Endothelial cell of umbilical vein (primary cell): ENCODE measurements around the gene RBM20. TPM values are rescaled to one million over a fixed set of nuclear protein-coding genes. Genes with fewer than 3 reads are reported as not detected.

ENCODE experiments used
- BruUV-seq: library from RNA; stranded (reverse); fragments of 400-500 nt; replicated peaks from 2 replicates; lab custom pipeline; 2021; lab: Mats Ljungman, UMichigan
- CTCF ChIA-PET: fragments of 300-600, 350-600 bp; sonication (Branson Sonifier 250); formaldehyde crosslinking; loops from one replicate; lab custom pipeline; 2021; ENCODE audit warnings: antibody characterized with exemption, inconsistent platforms; lab: Charles Lee
- POLR2A ChIA-PET: fragments of 300-600, 350-600 bp; sonication (Branson Sonifier 250); formaldehyde crosslinking; loops from one replicate; lab custom pipeline; 2021; ENCODE audit warnings: antibody characterized with exemption, inconsistent platforms; lab: Charles Lee
- DNase-seq: peaks from one replicate; pipeline ENCODE4 v3.0.0-alpha.2; 2011; ENCODE audit warnings: low read depth, low spot score
- FAIRE-seq: peaks from 2 replicates; lab custom pipeline; 2011; peaks lifted over from hg19 to GRCh38; lab: Jason Lieb, UNC
- H2AFZ ChIP-seq: 2 replicates; pipeline ENCODE4 v1.6.0; 2012; ENCODE audit warnings: low read depth, low read length, control low read depth, inconsistent platforms
- H3K27ac ChIP-seq: 2 replicates; pipeline ENCODE4 v1.5.1; 2011; ENCODE audit warnings: low read depth, mild to moderate bottlenecking, control low read depth, low read length, moderate library complexity; ENCODE audit not compliant: insufficient read depth
- H3K27me3 ChIP-seq, 2 experiments: 2 replicates each; pipeline versions ENCODE4 v1.6.0 to v1.6.1; 2011; ENCODE audit warnings: low read length in 2 of 2, mixed read lengths in 1 of 2; ENCODE audit not compliant: control insufficient read depth in 2 of 2, insufficient read depth in 2 of 2
- H3K36me3 ChIP-seq, 2 experiments: 2 replicates in 1 of 2; 3 replicates in 1 of 2; pipeline ENCODE4 v1.5.1; 2011; ENCODE audit warnings: low read length in 2 of 2, mild to moderate bottlenecking in 1 of 2, moderate library complexity in 1 of 2; ENCODE audit not compliant: control insufficient read depth in 2 of 2, insufficient read depth in 2 of 2; ENCODE audit errors: extremely low read depth in 1 of 2
- H3K4me1 ChIP-seq: 3 replicates; pipeline ENCODE4 v1.5.1; 2011; ENCODE audit warnings: mild to moderate bottlenecking, low read length; ENCODE audit not compliant: control insufficient read depth, insufficient read depth; ENCODE audit errors: extremely low read depth
- H3K4me2 ChIP-seq: 2 replicates; pipeline ENCODE4 v1.6.1; 2011; ENCODE audit warnings: low read length, control low read depth, mixed read lengths; ENCODE audit not compliant: insufficient read depth
- H3K4me3 ChIP-seq, 3 experiments: fragments of 200-600 bp in 1 of 3; sonication (generic), shearing (Covaris generic) in 1 of 3; replicated peaks in 1 of 3; 2 replicates each; pipeline ENCODE4 v1.5.1; 2011 to 2016; ENCODE audit warnings: control low read depth in 3 of 3, low read length in 3 of 3, mild to moderate bottlenecking in 2 of 3, inconsistent platforms in 1 of 3, low read depth in 1 of 3, moderate library complexity in 1 of 3; ENCODE audit not compliant: insufficient read depth in 1 of 3
- H3K79me2 ChIP-seq: 2 replicates; pipeline ENCODE4 v1.6.0; 2012; ENCODE audit warnings: low read length, inconsistent platforms; ENCODE audit not compliant: control insufficient read depth, insufficient read depth
- H3K9ac ChIP-seq: replicated peaks from 2 replicates; pipeline ENCODE3; 2011; ENCODE audit warnings: low read length, control low read depth; ENCODE audit not compliant: insufficient read depth; ENCODE audit errors: extremely low read depth
- H3K9me1 ChIP-seq: replicated peaks from 3 replicates; pipeline ENCODE4 v1.6.0; 2011; ENCODE audit warnings: mild to moderate bottlenecking, low read length; ENCODE audit not compliant: control insufficient read depth, insufficient read depth; ENCODE audit errors: extremely low read depth
- H3K9me3 ChIP-seq: replicated peaks from 2 replicates; pipeline ENCODE4 v1.5.1; 2012; ENCODE audit warnings: low read length, inconsistent platforms; ENCODE audit not compliant: control insufficient read depth, insufficient read depth
- H4K20me1 ChIP-seq: replicated peaks from 2 replicates; pipeline ENCODE3; 2011; ENCODE audit warnings: mild to moderate bottlenecking, low read length; ENCODE audit not compliant: control insufficient read depth, insufficient read depth; ENCODE audit errors: extremely low read depth
- CTCF ChIP-seq, 2 donors: IDR thresholded peaks; 1 replicate in 1 of 2; 2 replicates in 1 of 2; pipeline ENCODE4 v1.5.1; 2011; ENCODE audit warnings: low read length in 2 of 2, mild to moderate bottlenecking in 2 of 2, moderate library complexity in 2 of 2, control low read depth in 1 of 2, inconsistent platforms in 1 of 2, low read depth in 1 of 2; ENCODE audit not compliant: insufficient read depth in 1 of 2; ENCODE audit errors: extremely low read depth in 1 of 2
- EZH2 ChIP-seq: IDR thresholded peaks from 2 replicates; pipeline ENCODE4 v1.6.1; 2012; ENCODE audit warnings: borderline replicate concordance, low read depth, mild to moderate bottlenecking, moderate library complexity, low read length, inconsistent platforms; ENCODE audit not compliant: severe bottlenecking
- FOS ChIP-seq: IDR thresholded peaks from 2 replicates; pipeline ENCODE4 v1.6.1; 2011; ENCODE audit warnings: mild to moderate bottlenecking, low read length, moderate library complexity, borderline replicate concordance; ENCODE audit not compliant: insufficient read depth
- GATA2 ChIP-seq: IDR thresholded peaks from 2 replicates; pipeline ENCODE4 v1.7.0; 2011; ENCODE audit warnings: low read depth, mild to moderate bottlenecking, moderate library complexity, mixed read lengths, low read length; ENCODE audit not compliant: insufficient read length, insufficient read depth
- JUN ChIP-seq: IDR thresholded peaks from 2 replicates; pipeline ENCODE4 v1.6.1; 2011; ENCODE audit warnings: borderline replicate concordance, low read depth; ENCODE audit not compliant: insufficient read length, insufficient read depth
- MAX ChIP-seq: IDR thresholded peaks from 2 replicates; pipeline ENCODE4 v1.6.1; 2011; ENCODE audit not compliant: insufficient read depth, insufficient read length
- MYC ChIP-seq: IDR thresholded peaks from one replicate; pipeline ENCODE4 v1.6.1; 2011; ENCODE audit warnings: mild to moderate bottlenecking, low read depth, low read length
- POLR2A ChIP-seq: IDR thresholded peaks from 2 replicates; pipeline ENCODE4 v1.6.1; 2012; ENCODE audit warnings: low read depth, mild to moderate bottlenecking, control low read depth, low read length
- POLR2AphosphoS5 ChIP-seq: IDR thresholded peaks from 2 replicates; pipeline ENCODE4 v1.6.1; 2012; ENCODE audit warnings: low read depth, mild to moderate bottlenecking, control low read depth, low read length, moderate library complexity; ENCODE audit not compliant: insufficient read depth
- dilution Hi-C: fragments of 300-500 bp; cut with MboI; formaldehyde crosslinking; loops from one replicate; pipeline ENCODE4 v1.15.0; 2019; ENCODE audit warnings: low sequenced_read_pairs; ENCODE audit not compliant: extremely low pct_ligation_motif_present
- intact Hi-C: fragments of 100-400 bp; cut with micrococcal nuclease; formaldehyde crosslinking; loops from one replicate; pipeline ENCODE4 v1.10.0; 2022
- polyA plus RNA-seq, 4 experiments: library from polyadenylated mRNA; depleted of rRNA in 3 of 4; stranded (reverse) in 3 of 4; unstranded in 1 of 4; fragments of >200 nt; gene quantifications; 2 replicates each; pipeline versions ENCODE4 v1.2.1 to v1.2.3, GENCODE V29; 2011 to 2012; ENCODE audit warnings: missing spikeins in 1 of 4
- total RNA-seq: library from RNA; stranded (reverse); gene quantifications from 2 replicates; pipeline ENCODE4 v1.2.3, GENCODE V29; 2021

Gene RBM20
- total and polyA plus RNA-seq, 2 donors (not counting 3 experiments of a cell fraction or from before 2014, with no cell fraction given) = 0.04 TPM; not detected in 1

GRCh38 chr10:110647136-110647430, 2.9 kb downstream of the RBM20 start:
- no TSS peak for BruUV-seq
- no peaks in the 10 kb centered on the region for H3K79me2 ChIP-seq
- H3K9me3 ChIP-seq = no peaks in the 10 kb centered on the region
- dilution Hi-C loops = no loop called here
- POLR2A ChIA-PET = no interaction called here
- no peaks in the 10 kb centered on the region for H3K9me1 ChIP-seq
- no peak overlapping the region for H3K4me2 ChIP-seq
- no peak overlapping the region for H3K9ac ChIP-seq
- H4K20me1 ChIP-seq = no peaks in the 10 kb centered on the region
- CTCF ChIA-PET = interaction anchor here (0.8 kb wide), 1 partner anchor 26 kb away, joined by 3 read pairs; no protein-coding TSS in a partner anchor
- no peaks in the 10 kb centered on the region for H3K36me3 ChIP-seq
- no peak for DNase-seq
- no peak overlapping the region for H2AFZ ChIP-seq
- peaks cover 5% of the 10 kb centered on the region for H3K4me1 ChIP-seq
- H3K27ac ChIP-seq = no peak overlapping the region
- FAIRE-seq = peak; percentile 37
- H3K4me3 ChIP-seq = no peak overlapping the region
- peaks cover 41 to 78% of the 10 kb centered on the region in 2 experiments for H3K27me3 ChIP-seq
- intact Hi-C loops = no loop called here
- TF ChIP-seq JUN = no peak
- TF ChIP-seq POLR2A = no peak
- TF ChIP-seq EZH2 = no peak
- TF ChIP-seq MAX = no peak
- no peak for TF ChIP-seq FOS
- TF ChIP-seq POLR2AphosphoS5 = no peak

- CTCF ChIA-PET = interaction anchor here (1.1 to 1.8 kb wide), 2 partner anchors 15 to 23 kb away, joined by 3 to 10 read pairs; no protein-coding TSS in a partner anchor
- H3K27ac ChIP-seq = no peak overlapping the region
- dilution Hi-C loops = no loop called here
Observed at GRCh38 chr10:110648692-110649346, 4.7 kb downstream of the RBM20 start.

More at GRCh38 chr10:110648692-110649346, 4.7 kb downstream of the RBM20 start:
- H3K9me3 ChIP-seq = no peaks in the 10 kb centered on the region
- H3K4me1 ChIP-seq = no peaks in the 10 kb centered on the region
- H4K20me1 ChIP-seq = no peaks in the 10 kb centered on the region
- H3K79me2 ChIP-seq = no peaks in the 10 kb centered on the region
- H3K27me3 ChIP-seq = peaks cover 31 to 73% of the 10 kb centered on the region in 2 experiments
- TF ChIP-seq POLR2AphosphoS5 (no peak), MAX (no peak), JUN (no peak), GATA2 (no peak), CTCF (IDR thresholded peaks at IDR 0.05; ENCODE audit: extremely low read depth in 1 of 2, insufficient read depth in 1 of 2, low read depth in 1 of 2, low read length in 2 of 2) (no peak), FOS (no peak), EZH2 (no peak), MYC (no peak), POLR2A (no peak)
- POLR2A ChIA-PET = no interaction called here
- no peak for FAIRE-seq
- no peaks in the 10 kb centered on the region for H3K9me1 ChIP-seq
- no peak overlapping the region for H3K4me2 ChIP-seq
- H3K9ac ChIP-seq = no peak overlapping the region
- intact Hi-C loops = no loop called here
- H3K4me3 ChIP-seq = no peak overlapping the region
- no peak overlapping the region for H2AFZ ChIP-seq
- BruUV-seq = no TSS peak
- no peak for DNase-seq
- no peaks in the 10 kb centered on the region for H3K36me3 ChIP-seq
